ENCODE data around the gene SNTA1. TPM values are rescaled to one million over a fixed set of nuclear protein-coding genes. Genes with fewer than 3 reads are reported as not detected.
"Not testable (repeated sequence)": the region's sequence is repeated elsewhere in the genome, so short reads cannot be mapped to it uniquely, and the experiment has no call there.

The SNTA1 gene
- total RNA-seq, 2 donors from 2014 or later, result 19.8 to 22.6 TPM

DNA sequence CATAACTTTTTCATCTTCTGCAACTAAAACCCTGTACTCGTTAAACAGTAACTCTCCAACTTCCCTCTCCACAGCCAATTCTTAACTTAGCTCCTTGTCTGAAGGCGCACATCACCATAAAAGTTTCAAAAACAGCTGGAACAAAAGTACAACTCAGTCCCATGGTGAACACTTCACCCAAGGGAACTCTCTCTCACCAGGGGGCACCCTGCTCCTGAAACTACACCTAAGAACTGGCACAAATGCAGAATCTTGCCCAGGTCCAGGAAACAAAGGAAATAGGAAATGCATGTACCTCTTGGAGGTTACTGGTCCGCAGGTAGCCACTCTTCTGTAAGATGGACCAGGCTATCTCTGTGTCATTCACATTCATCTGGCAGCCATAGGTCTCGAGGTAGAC is 48.8 kb downstream of the SNTA1 start:
- ATAC-seq (no peak), DNase-seq (peak in 1 of 4 donors; percentile 25)
- no peak for TF ChIP-seq POLR2A (IDR thresholded peaks at IDR 0.05)
- H3K27me3 ChIP-seq, result no peaks in the 10 kb centered on the region
- intact Hi-C loops (cut with DNase I), result no loop called here
- no peak overlapping the region for H3K4me3 ChIP-seq
- H3K9me3 ChIP-seq, result no peaks in the 10 kb centered on the region
- H3K4me1 ChIP-seq, result peaks cover 5% of the 10 kb centered on the region
- H3K36me3 ChIP-seq (replicated peaks in 1 of 2; ENCODE audit: insufficient read depth in 1 of 2, low read depth in 2 of 2), result peaks cover 0 to 7% of the 10 kb centered on the region in 2 donors
- H3K27ac ChIP-seq, result no peak overlapping the region
- WGBS, 2 donors, result 82 to 91% methylated on average over 4 of the region's 4 CpGs

DNA sequence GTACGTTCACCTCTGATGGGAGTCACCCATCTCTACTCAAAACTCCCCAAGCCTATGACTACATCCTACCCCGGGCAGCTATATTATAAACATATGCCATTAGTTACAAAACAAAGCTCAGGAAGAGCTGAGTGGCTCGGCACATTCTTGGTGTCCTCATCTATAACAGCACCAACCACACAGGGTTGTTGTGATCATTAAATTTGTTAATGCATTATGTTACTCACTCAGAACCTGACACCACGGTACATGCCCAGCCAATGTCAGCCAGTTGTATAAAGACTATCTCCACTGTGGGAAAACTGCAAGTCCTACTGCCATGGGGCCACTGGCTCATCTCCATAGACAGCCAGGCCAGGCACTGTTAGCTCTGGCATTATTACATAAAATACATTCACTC is 50.0 kb downstream of the SNTA1 start:
- WGBS, 2 donors, result 90% methylated on average over 4 of the region's 4 CpGs

DNA sequence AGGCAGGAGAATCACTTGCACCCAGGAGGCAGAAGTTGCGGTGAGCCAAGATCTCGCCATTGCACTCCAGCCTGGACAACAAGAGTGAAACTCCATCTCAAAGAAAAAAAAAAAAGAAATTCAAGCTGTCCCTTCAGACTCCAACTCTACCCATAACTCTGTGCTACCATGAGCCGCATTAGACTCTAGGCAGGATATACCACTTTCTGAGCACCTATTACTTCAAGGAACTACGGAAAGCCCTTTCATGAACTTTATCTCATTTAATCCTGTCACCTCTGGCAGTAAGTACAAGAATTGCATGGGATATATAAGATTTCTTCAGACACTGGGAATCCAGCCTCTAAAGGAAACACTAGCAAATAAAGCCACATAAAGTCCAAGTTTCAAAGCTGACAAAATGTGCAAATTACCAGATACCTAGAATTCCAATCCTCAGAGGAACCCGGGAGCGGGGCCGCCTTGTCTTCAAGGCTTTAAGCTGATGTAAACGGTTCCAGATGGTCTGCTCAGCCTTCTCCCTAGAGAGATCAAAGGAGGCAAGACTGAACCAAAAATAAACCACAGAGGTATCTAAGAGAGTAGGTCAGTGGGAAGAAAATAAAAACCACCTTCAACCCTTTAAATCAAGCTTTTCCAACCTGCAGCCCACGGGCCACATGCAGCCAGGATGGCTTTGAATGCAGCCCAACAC is 51.7 kb downstream of the SNTA1 start:
- peaks cover 0 to 7% of the 10 kb centered on the region in 2 donors for H3K36me3 ChIP-seq (replicated peaks in 1 of 2; ENCODE audit: insufficient read depth in 1 of 2, low read depth in 2 of 2)
- 82 to 83% methylated on average over 8 to 9 of the region's 9 CpGs for WGBS, 2 donors

More for the DNA sequence above, 50.0 kb downstream of the SNTA1 start:
- intact Hi-C loops (cut with DNase I), result no loop called here
- H3K9me3 ChIP-seq, result no peaks in the 10 kb centered on the region
- DNase-seq, result no peak
- H3K4me1 ChIP-seq, result no peaks in the 10 kb centered on the region
- H3K36me3 ChIP-seq (replicated peaks in 1 of 2; ENCODE audit: insufficient read depth in 1 of 2, low read depth in 2 of 2), result peaks cover 0 to 7% of the 10 kb centered on the region in 2 donors
- H3K27me3 ChIP-seq, result no peaks in the 10 kb centered on the region
- no peak overlapping the region for H3K27ac ChIP-seq
- TF ChIP-seq CTCF (IDR thresholded peaks at IDR 0.05) (no peak), POLR2A (IDR thresholded peaks at IDR 0.05) (no peak)
- H3K4me3 ChIP-seq, result no peak overlapping the region
- no peak for ATAC-seq

GRCh38 chr20:33389326-33389725 is 54.2 kb downstream of the SNTA1 start:
- WGBS, 2 donors, result 96 to 98% methylated on average over 5 to 15 of the region's 36 CpGs
- intact Hi-C loops (cut with DNase I); H3K9me3 ChIP-seq; H3K4me3 ChIP-seq; H3K27ac ChIP-seq; DNase-seq; ATAC-seq; H3K4me1 ChIP-seq; H3K27me3 ChIP-seq: not testable (repeated sequence)
- peaks cover 0 to 14% of the 10 kb centered on the region in 2 donors for H3K36me3 ChIP-seq (replicated peaks in 1 of 2; ENCODE audit: insufficient read depth in 1 of 2, low read depth in 2 of 2)

More for the DNA sequence above, 51.7 kb downstream of the SNTA1 start:
- no peak for DNase-seq
- intact Hi-C loops (cut with DNase I), result no loop called here
- Histone ChIP-seq H3K27ac (no peak overlapping the region), H3K9me3 (no peaks in the 10 kb centered on the region), H3K4me1 (no peaks in the 10 kb centered on the region), H3K4me3 (no peak overlapping the region), H3K27me3 (no peaks in the 10 kb centered on the region)
- TF ChIP-seq POLR2A (IDR thresholded peaks at IDR 0.05), result no peak
- no peak for TF ChIP-seq CTCF (IDR thresholded peaks at IDR 0.05)
- ATAC-seq, result no peak

DNA sequence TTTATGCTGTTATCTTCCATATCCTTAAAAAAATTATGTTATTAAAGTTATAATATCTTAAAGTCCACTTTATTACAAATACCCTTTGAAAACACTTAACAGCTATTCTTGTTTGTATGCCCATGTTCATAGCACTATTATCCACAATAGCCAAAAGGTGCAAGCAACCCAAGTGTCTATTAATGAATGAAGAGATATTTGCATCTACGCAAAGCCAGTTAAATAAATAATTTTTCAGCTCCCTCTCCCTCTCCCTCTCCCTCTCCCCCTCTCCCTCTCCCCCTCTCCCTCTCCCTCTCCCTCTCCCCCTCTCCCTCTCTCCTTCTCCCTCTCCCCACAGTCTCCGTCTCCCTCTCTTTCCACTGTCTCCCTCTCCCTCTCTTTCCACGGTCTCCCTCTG is 55.3 kb downstream of the SNTA1 start:
- DNase-seq, result no peak
- no peak for ATAC-seq
- H3K27ac ChIP-seq, result no peak overlapping the region
- H3K36me3 ChIP-seq (replicated peaks in 1 of 2; ENCODE audit: insufficient read depth in 1 of 2, low read depth in 2 of 2), result peaks cover 0 to 12% of the 10 kb centered on the region in 2 donors
- H3K27me3 ChIP-seq, result no peaks in the 10 kb centered on the region
- intact Hi-C loops (cut with DNase I), result no loop called here
- H3K9me3 ChIP-seq, result no peaks in the 10 kb centered on the region
- 88 to 97% methylated on average over 3 of the region's 3 CpGs for WGBS, 2 donors
- TF ChIP-seq CTCF (IDR thresholded peaks at IDR 0.05) (no peak), POLR2A (IDR thresholded peaks at IDR 0.05) (no peak)
- no peaks in the 10 kb centered on the region for H3K4me1 ChIP-seq
- H3K4me3 ChIP-seq, result no peak overlapping the region

DNA sequence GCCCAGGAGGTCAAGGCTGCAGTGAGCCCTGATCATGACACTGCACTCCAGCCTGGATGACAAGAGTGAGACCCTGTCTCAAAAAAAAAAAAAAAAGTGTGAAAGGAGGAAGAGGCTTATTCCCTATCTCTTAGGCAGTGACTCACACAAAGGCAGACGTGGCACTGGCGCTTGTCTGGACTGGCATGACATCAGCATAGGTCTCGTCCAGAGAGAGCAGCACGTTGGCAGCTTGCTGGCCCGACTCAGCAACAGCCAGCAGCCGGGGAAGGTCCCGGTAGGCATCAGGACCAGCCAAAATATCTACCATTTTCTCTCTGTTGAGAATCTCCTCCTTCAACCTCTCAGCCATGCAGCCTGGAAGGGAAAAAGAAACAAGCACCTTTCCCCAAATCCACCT is 56.4 kb downstream of the SNTA1 start:
- TF ChIP-seq CTCF (IDR thresholded peaks at IDR 0.05) (no peak), POLR2A (IDR thresholded peaks at IDR 0.05) (no peak)
- intact Hi-C loops (cut with DNase I), result no loop called here
- H3K36me3 ChIP-seq (replicated peaks in 1 of 2; ENCODE audit: insufficient read depth in 1 of 2, low read depth in 2 of 2), result peaks cover 0 to 15% of the 10 kb centered on the region in 2 donors
- no peaks in the 10 kb centered on the region for H3K27me3 ChIP-seq
- WGBS, 2 donors, result 74 to 93% methylated on average over 7 of the region's 7 CpGs
- no peak for ATAC-seq
- H3K4me1 ChIP-seq, result no peaks in the 10 kb centered on the region
- no peak for DNase-seq
- no peak overlapping the region for H3K27ac ChIP-seq
- no peaks in the 10 kb centered on the region for H3K9me3 ChIP-seq
- no peak overlapping the region for H3K4me3 ChIP-seq
